Fibroblast of the aortic adventitia (primary cell): ENCODE results near the gene NOP9. TPM values are rescaled to one million over a fixed set of nuclear protein-coding genes. Genes with fewer than 3 reads are reported as not detected.

Source experiments
- DNase-seq: peaks from one replicate; pipeline ENCODE4 v3.0.0-alpha.2; 2010; ENCODE audit warnings: low read depth
- H3K4me3 ChIP-seq: 2 replicates; pipeline ENCODE4 v1.5.1; 2011; ENCODE audit warnings: low read depth, mild to moderate bottlenecking, control low read depth, low read length, moderate library complexity
- CTCF ChIP-seq: IDR thresholded peaks from 2 replicates; pipeline ENCODE4 v1.5.1; 2011; ENCODE audit warnings: mild to moderate bottlenecking, low read length, control low read depth, inconsistent platforms; ENCODE audit not compliant: insufficient read depth
- total RNA-seq: library from RNA; depleted of rRNA; stranded (reverse); fragments of >200 nt; gene quantifications from 2 replicates; pipeline ENCODE4 v1.2.3, GENCODE V29; 2012; ENCODE audit warnings: low replicate concordance

Gene NOP9
- total RNA-seq, 1 donor = 19.6 TPM

- peak overlapping the region; percentile 97 for H3K4me3 ChIP-seq
- no peak for DNase-seq
- TF ChIP-seq CTCF = no peak
Observed at GRCh38 chr14:24270537-24271133, 29.0 kb upstream of the NOP9 start.

DNA sequence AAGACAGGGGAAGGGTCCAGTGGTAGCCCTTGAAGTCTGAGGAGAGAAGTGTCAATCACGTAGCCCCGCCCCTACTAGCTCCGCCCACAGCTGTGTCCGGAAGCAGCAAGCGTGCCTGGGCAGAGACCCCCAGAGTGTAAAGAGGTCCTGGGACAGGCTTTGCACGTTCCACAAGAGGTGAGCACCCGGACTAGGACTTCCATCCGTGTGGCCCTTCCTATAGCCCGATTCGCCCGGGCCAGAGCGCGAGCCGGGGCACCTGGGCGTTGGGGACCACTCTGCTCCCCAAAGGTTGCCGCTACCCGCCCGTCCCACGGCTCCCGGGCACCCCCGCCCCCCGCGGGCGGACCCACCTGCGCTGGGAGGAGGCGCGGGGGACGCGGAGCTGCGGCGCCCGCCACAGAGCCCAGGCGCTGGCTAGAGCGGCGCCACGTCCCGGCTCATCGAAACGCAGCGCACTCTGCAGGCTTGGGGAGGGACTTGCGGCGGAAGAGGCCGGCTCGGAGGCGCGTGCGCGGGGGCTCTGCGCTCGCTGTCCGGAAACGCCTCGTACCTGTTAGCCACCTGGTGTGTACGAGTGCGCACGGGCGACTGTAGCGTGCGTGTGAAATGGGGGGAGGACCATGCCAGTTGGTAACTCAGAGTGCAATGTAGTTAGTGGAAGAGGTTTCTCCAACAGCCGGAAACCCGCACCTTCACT, 28.4 kb upstream of the NOP9 start, which contains the start of gene RABGGTA:
Gene RABGGTA, minus strand, starts transcription at position 464 of the 700 bp plus-strand sequence. CDS start 482 bp downstream, outside the sequence.
- DNase-seq = peak; percentile 85
- H3K4me3 ChIP-seq = peak within 1 kb of the TSS; percentile 97
- peak; percentile 73 for TF ChIP-seq CTCF

- H3K4me3 ChIP-seq = peak overlapping the region; percentile 97
- no peak for DNase-seq
- TF ChIP-seq CTCF = no peak
Observed at GRCh38 chr14:24271834-24272263, 27.8 kb upstream of the NOP9 start.

GRCh38 chr14:24272467-24272866, 27.2 kb upstream of the NOP9 start:
- no peak for TF ChIP-seq CTCF
- no peak for DNase-seq
- no peak overlapping the region for H3K4me3 ChIP-seq

- no peak overlapping the region for H3K4me3 ChIP-seq
- TF ChIP-seq CTCF = no peak
- DNase-seq = no peak
Observed at GRCh38 chr14:24273422-24273998, 26.1 kb upstream of the NOP9 start.

DNA sequence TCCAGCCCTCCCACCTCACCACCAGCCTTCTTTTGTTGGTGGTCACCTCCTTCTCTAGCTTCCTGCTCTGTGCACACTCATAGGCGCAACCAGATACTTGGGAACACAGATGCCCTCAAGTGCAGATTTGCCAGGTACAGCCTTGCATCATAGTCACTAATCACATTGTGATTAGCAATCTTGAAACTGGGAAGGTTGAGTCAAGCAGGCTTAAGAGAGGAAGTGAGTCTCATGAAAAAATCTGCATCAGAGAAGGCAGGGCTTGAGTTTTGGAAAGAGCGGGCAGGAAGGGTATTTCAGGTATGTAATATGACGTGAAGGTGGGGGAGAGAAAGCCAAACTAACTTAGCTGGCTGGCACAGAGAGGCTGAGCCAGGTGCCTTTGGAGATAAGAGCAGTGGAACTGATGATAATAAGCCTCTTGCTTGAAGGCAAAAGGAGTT, 25.5 kb upstream of the NOP9 start:
- no peak for DNase-seq
- H3K4me3 ChIP-seq = no peak overlapping the region
- TF ChIP-seq CTCF = no peak
